GM10847 (cell line): ENCODE measurements around the gene REG3A.

Experiments used
- POLR2A ChIP-seq: IDR thresholded peaks from 2 replicates; pipeline ENCODE4 v1.6.1; 2011; ENCODE audit not compliant: insufficient read length; ENCODE audit errors: extremely low read depth

The REG3A gene

DNA sequence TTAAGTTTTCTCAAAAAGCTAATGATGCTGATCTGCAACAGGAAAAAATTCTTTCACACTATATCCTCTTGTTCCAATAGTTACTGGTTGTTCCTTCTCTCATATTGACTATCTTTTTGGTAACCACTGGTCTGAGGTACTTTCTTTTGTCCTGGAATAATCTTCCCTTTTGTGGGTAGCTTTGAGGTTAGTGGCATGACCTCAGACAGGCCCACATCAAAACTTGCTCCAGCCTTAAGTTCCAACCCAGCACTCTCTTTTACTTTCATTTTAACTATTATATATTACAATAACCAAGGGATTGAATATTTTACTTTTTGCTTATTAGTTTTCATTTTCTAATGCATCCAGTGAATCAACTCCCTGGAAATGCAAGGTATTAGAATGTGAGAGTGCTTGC, 29.7 kb downstream of the REG3A start:
- no peak for TF ChIP-seq POLR2A

DNA sequence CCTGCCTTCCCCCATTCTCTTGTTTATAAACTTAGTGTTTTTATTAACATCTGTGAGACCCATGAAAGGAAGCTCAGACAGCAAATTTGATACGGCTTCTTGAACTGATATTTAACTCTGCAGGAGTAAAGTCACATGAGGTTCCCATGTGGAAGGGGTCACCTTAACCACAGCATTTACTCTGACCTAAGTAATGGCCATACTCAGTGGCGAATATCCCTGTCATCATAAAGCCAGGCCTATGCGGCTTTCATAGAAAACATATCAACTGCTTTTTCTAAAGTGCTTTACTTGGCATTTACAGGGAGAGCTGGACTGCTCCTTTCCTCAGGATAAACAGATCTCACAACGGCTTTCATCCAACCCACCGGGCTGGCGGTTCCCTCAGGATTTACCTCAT, 30.3 kb downstream of the REG3A start:
- TF ChIP-seq POLR2A, result no peak

- TF ChIP-seq POLR2A, result no peak
These were observed 31.1 kb downstream of the REG3A start for GRCh38 chr2:79128406-79128805.

- TF ChIP-seq POLR2A, result no peak
These were observed 33.9 kb downstream of the REG3A start for GRCh38 chr2:79125721-79125985.

DNA sequence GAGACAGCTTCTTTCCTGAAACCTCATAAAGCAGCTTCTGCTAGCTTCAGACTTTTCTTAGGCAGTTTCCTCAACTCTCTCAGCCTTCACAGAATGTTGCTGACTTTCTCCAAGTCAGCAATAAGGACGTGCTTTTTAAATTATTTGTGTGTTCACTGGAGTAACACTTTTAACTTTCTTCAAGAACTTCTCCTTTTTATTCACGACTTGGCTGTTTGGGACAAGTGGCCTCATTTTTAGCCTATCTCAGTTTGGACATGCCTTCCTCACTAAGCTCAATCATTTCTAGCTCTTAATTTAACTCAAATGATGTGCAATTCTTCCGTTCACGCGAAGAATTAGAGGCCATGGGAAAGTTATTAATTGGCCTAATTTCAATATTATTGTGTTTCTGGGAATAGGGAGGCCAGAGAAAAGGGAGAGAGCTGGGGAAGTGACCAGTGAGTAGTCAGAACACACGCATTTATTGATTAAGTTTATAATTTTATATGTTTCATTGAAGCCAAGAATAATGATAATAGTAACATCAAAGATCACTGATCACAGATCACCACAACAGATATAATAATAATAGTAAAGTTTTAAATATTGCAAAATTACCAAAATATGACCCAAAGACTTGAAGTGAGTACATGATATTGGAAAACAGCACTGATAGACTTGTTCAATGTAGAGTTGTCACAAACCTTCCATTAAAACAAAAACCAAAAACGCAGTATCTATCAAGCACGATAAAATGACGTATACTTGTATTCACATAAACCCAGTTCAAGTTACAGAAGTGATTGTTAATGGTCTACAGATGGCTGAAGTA, 34.4 kb downstream of the REG3A start:
- no peak for TF ChIP-seq POLR2A

GRCh38 chr2:79122676-79123075, 36.9 kb downstream of the REG3A start:
- TF ChIP-seq POLR2A, result no peak

DNA sequence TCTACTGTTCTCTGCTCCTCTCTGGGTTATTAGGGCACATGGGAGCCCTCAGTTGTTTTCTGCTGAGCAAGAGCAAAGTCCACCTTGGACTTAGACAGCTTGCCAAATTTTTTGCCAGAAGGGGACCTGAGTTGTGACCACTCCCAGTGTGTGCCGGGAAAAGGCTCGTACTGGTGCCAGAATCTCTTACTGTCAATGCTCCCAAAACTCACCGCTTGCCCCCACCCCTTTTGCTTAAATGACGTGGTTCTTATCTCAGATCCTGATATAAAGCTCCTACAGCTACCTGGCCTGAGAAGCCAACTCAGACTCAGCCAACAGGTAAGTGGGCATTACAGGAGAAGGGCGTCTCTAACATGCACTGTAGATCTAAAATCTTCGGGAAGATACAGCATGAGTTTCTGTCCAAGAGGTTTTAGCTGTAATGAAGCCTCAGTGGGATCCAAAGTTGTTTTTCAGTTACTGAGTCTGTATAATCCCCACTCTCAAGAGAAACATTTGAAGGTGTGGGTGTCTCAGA, 39.3 kb downstream of the REG3A start, which contains the start of gene REG1A:
Gene REG1A, plus strand, starts transcription at position 295 of the 520 bp plus-strand sequence. CDS start 374 bp downstream, outside the sequence.
- TF ChIP-seq POLR2A, result no peak

- no peak for TF ChIP-seq POLR2A
These were observed 42.3 kb downstream of the REG3A start for GRCh38 chr2:79116997-79117928.

- no peak for TF ChIP-seq POLR2A
These were observed 44.6 kb downstream of the REG3A start for GRCh38 chr2:79114797-79115494.

- TF ChIP-seq POLR2A, result no peak
These were observed 47.3 kb downstream of the REG3A start for GRCh38 chr2:79112269-79112668.
